CD4-positive, alpha-beta T cell treated with Interleukin-15 for 1 hour (primary cell): ENCODE data around the gene PCSK6.

Source experiments
- DNase-seq: peaks from one replicate; pipeline ENCODE4 v3.0.0-alpha.2; 2020

PCSK6 gene

GRCh38 chr15:101498717-101499480, 9.4 kb upstream of the PCSK6 start:
- no peak for DNase-seq

- no peak for DNase-seq
Measured at GRCh38 chr15:101498076-101498716, 8.7 kb upstream of the PCSK6 start.

- DNase-seq, result no peak
Measured at GRCh38 chr15:101497484-101498034, 8.1 kb upstream of the PCSK6 start.

- DNase-seq, result no peak
Measured at GRCh38 chr15:101497017-101497416, 7.5 kb upstream of the PCSK6 start.

DNA sequence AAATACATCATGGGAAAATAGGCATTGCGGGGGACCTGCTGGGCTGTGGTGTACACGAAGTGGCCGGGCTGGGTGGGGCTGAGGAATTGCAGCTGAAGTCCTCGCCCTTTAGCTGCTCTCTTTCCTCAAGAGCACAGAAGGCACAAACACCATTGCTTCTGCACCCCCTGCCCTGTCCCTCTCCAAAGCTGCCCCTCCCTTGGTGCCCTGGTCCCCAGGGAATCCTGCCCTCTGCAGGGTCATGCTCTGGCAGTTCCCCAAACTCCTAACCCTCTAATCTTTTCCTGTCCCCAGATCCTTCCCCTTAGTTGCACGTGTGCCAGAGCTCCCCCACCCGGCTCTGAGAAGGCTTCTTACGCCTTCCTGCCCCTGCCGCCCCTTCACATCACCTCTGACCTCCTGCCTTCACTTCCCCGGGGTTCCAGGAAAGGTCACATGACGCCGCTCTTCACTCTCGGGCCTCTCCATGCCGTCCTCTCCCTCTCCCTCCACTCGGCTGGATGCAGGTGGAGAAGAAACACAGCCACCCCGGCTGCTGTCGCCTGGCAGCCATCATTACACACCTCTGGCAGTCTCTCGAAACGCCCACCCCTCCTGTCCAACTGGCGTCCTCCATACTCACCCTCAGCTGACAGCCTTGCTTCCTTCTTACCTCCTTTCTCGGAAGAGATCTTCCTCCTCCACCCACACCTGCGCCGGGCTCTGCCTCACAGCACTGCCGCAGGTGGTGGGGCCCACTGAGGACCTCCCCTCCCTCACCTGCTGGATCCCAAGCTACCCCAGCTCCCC, 6.9 kb upstream of the PCSK6 start:
- no peak for DNase-seq

DNA sequence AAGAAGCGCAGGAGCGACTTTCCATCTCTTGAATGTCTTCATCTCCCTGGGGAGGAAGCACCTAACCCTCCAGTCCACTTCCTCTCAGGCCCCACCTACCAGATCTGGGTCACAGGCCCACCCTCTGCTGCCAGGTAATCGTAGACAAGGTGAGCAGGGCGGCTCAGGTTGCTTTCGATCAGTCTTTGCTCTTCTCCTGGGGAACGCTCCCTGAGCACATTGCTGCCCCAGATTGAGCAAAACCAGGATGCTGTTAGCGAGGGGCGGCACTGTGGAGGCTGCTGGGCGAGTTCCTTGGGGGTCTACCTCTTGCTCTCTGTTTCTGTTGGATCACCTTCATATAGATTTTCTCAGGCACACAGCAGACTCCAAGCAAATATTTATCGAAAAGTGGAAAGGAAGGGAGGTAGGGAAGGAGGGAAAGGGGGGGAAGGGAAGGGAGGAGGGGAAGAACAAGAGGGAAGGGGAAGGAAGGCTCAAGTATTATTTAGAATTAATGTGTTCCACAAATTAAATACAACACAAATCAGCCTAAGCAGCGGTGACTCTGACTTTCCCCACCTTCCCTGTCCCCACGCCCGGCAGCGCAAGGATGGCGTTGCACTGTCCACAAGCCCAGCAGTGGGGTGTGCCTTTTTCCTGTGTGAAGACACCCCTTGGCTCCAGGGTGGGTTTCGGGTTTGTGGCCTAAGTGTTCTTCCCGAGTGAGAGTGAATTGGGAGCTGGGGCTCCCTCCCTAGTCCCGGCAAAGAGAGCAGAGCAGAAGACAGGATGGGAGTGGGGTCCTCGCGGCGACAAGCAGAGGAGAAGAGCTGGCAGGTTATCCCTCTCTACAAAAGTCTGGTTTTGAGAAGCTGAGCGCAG, 6.1 kb upstream of the PCSK6 start:
- DNase-seq, result no peak

DNA sequence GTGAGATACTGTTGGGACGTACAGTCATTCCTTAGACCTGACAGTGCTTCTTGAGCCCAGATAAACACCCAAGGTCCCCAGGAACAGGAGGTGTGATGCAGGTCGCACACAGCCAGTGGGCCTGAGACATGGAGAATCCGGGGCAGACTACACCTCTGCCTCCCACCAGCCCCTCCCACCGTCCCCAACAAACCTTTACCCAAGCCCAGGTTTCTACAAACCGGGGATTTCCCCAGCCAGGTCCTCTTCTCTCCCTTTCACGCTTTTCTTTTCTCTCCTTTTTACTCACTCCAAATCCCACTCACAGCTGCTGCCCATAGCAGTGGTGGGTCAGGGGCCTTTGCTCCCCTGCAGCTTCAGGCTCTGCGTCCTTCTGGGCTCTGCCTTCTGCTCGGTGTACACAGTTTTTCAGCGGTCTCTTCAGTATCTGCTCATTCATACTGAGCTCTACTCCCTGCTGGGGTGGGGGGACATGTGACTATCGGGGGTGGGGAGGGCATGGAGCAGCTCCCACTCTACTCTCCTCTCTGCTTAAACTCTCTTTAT, 4.8 kb upstream of the PCSK6 start:
- DNase-seq, result no peak

GRCh38 chr15:101492766-101493692, 3.5 kb upstream of the PCSK6 start:
- no peak for DNase-seq

- no peak for DNase-seq
Measured at GRCh38 chr15:101491734-101492640, 2.5 kb upstream of the PCSK6 start.

DNA sequence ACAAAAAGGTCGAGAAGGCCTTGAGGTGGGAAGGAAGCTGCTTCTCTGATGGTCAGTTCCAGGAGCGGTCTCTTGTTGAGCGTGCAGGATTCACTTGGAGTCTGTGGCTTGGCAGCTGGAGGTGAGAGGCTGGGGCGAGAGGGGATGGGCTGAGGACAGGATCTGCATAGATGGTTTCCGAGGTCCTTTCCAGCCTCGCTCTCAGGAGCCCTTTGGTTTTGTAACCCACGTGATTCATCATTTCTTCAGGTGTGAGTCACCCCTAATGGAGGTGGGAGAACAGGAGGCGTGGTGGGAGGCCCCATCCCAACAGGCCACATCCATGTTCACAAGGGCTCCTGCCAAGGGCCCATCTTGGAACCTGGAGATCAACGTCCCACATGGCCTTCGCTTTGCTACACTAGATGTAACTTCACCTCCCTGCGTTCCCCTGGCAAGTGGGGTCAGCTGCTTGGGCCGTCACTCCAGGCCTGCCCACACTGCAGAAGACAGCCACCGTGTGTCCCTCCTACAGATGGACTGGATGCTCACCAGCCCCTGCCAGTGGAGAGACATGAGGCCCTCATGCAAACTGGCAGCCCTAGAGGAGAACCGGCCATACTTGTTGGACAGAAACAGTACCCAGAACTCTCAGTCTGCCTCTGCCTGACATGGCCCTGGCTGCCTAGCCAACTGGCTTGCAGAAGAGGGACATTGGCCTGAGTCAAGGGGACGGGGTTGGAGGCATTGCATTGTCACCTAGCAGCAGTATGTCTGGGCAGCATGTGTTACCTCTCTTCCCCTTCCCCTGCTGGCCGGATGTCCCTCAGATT, 1.6 kb upstream of the PCSK6 start:
- DNase-seq, result no peak

- DNase-seq, result no peak
Measured at GRCh38 chr15:101490408-101490891, 943 bp upstream of the PCSK6 start.

- DNase-seq, result no peak
Measured at GRCh38 chr15:101489237-101489598, 289 bp downstream of the PCSK6 start.

DNA sequence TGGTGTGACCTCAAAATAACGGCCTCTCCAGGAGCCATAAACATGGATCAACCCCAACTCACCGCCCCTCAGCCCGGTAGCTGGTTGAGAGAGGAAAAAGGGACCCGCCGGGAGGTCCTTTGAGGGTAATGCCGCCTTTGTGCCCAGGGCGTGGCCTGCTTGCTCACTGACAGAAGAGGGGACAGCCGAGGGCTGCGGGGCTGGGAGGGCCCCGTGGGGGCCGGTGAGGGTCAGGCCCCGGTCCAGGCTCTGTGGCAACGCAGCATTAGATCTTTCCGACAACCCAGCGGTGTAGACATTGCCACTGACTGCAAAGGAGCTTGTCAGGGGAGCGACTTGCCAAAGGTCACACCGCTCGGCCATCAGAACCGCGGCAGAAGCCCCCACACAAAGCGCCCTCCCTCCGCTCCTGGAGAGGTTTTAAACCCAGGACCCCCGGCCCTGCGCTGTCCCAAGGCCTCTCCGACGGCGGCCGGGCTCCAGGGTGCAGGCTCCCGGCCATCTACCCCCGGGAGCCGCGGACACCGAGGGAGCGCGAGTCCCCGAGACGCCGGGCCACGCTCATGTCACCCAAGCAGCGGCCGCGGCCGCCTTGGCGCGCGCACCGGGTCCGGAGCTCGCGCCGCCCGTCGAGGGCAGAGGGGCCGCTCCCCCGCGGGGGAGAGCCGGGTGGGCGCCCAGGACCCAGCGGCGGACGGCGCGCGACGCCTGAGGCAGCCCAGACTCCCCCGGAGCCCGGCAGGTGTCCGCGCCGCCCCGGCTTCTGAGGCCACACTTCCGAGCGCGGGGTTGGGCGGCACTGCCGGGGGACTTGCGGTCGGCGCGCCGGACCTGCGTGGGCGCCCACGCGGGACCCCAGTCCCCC, 975 bp downstream of the PCSK6 start:
- DNase-seq, result no peak

- no peak for DNase-seq
Measured at GRCh38 chr15:101486696-101487459, 2.6 kb downstream of the PCSK6 start.

DNA sequence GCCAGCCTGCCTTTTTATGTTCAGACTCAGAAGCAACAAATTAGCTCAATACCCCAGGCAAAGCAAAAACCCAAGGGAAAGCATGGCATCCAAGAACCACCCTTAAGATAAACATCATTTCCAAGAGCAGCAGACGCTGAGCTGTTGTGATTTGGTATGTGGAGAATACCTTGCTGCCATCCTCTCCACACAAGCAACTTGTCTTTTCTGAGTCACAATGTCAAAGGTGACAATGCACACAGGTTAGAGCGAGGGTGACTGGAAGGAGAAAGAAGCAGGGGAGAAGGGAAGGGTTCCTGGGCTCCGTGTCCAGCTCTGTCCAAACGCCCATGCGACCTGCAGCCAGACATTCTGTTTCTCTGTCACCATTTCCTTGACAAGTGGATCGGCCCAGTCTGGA, 6.0 kb downstream of the PCSK6 start:
- DNase-seq, result no peak

DNA sequence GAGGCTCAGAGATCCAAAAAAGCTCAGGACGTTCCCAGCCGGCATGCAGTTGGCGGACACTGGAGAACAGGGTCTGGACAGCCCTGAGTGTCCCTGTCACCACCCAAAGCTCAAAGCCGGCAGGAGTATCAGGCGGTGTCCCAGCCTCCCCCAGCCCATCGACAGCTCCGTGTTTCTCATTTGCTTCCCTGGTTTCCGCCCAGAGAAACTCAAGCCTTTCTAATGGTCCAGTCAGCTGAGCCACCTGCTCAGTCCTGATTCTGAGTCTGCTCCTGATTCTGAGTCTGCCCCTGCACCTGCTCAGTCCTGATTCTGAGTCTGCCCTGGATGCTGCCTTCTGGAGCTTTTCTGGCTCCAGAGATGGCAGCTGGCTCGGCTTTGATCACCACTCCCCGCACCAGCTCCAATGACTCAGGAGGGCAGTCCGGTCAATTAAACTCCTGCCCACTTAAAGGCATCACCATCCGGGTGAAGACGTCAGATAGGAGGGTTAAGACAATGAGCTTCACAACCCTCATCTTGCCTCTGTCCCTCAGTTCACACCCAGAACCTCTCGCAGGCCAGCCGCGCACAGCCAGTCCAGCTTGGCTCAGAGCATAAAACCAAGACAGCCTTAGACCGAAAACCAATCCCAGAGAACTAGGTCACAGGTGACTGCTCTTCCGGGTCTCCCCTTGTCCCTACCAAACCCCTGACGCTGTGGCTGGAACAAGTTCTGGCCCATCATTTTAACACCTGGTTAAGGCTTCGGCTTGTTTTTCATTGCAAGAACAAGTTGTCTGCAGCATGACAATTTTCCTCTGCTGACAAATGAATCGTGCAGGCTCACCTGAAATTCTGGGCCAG, 6.8 kb downstream of the PCSK6 start:
- no peak for DNase-seq
